ENCODE measurements around the gene NTSR2.

DNA sequence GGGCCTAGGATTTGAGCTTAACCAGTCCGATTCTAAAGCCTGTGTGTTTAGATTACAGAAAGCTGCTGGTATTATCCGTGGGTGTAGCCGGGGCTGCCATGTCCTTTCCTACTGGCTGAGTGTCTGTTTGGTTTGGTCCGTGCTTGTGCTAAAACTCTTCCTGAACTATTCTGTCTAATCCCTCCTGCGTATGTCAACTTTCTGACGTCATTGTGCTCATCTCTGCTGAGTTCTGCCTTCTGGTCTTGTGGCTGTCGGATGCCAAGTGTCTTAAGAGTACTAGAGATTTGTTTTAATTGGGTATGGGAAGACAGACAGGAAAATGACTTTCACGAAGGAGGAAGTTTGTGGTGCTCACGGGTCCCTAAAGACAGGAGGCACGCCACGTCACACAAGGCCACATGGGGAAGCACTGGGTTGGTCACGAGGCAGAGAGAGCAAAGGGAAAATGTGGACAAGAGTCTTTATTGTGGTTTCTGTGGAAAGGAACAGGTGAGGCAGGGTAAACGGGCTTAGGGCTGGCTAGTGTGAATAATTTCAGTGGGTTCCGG lies 31.8 kb upstream of the NTSR2 start:
- TF ChIP-seq, protein P1, sequence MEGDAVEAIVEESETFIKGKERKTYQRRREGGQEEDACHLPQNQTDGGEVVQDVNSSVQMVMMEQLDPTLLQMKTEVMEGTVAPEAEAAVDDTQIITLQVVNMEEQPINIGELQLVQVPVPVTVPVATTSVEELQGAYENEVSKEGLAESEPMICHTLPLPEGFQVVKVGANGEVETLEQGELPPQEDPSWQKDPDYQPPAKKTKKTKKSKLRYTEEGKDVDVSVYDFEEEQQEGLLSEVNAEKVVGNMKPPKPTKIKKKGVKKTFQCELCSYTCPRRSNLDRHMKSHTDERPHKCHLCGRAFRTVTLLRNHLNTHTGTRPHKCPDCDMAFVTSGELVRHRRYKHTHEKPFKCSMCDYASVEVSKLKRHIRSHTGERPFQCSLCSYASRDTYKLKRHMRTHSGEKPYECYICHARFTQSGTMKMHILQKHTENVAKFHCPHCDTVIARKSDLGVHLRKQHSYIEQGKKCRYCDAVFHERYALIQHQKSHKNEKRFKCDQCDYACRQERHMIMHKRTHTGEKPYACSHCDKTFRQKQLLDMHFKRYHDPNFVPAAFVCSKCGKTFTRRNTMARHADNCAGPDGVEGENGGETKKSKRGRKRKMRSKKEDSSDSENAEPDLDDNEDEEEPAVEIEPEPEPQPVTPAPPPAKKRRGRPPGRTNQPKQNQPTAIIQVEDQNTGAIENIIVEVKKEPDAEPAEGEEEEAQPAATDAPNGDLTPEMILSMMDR (conservative IDR thresholded peaks at IDR 0.05; ENCODE audit: low read depth, low read length): no peak
- no peak for TF ChIP-seq EZH2 (IDR thresholded peaks at IDR 0.05; ENCODE audit: low read length, unreplicated experiment)

Measured in PC-3 (cell line).